ENCODE results near the gene BET1L.

Gene BET1L

DNA sequence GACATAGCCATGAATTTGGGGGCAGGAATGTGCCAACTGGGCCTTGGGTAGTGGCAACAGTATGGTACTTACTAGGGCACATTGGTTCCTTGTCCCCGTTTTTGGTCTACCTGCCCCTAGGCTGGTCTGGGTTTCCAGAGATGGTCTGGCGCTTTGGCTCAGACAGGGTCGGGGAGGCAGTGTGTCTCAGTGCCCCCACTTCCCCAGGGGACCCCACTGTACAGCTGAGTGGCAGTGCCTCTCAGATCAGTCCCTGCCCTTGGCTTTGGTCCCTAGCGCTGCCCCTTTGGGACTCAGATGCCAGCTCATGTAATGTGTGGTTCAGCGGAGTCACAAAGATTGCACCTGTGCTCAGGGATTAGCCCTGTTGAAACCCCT is 3.6 kb upstream of the BET1L start:
- in situ Hi-C loops (cut with MboI; ENCODE audit: low sequenced_read_pairs): no loop called here

- in situ Hi-C loops (cut with MboI; ENCODE audit: low sequenced_read_pairs): no loop called here
Measured at GRCh38 chr11:210122-210802, 3.1 kb upstream of the BET1L start.

DNA sequence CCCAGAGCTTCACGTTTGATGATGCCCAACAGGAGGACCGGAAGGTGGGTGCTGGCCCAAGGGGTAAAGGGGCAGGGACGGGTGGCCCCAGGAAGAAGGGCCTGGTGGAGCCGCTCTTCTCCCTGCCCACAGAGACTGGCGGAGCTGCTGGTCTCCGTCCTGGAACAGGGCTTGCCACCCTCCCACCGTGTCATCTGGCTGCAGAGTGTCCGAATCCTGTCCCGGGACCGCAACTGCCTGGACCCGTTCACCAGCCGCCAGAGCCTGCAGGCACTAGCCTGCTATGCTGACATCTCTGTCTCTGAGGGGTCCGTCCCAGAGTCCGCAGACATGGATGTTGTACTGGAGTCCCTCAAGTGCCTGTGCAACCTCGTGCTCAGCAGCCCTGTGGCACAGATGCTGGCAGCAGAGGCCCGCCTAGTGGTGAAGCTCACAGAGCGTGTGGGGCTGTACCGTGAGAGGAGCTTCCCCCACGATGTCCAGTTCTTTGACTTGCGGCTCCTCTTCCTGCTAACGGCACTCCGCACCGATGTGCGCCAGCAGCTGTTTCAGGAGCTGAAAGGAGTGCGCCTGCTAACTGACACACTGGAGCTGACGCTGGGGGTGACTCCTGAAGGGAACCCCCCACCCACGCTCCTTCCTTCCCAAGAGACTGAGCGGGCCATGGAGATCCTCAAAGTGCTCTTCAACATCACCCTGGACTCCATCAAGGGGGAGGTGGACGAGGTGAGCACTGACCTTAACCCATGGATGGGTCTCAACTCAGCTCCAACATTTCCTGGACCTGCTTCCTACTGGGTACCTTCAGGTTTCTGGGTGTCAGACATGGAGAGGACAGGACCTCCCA is 2.3 kb upstream of the BET1L start:
- in situ Hi-C loops (cut with MboI; ENCODE audit: low sequenced_read_pairs): no loop called here

GRCh38 chr11:208917-209260 is 1.7 kb upstream of the BET1L start:
- in situ Hi-C loops (cut with MboI; ENCODE audit: low sequenced_read_pairs): no loop called here

- in situ Hi-C loops (cut with MboI; ENCODE audit: low sequenced_read_pairs): no loop called here
Measured at GRCh38 chr11:208181-208916, 1.1 kb upstream of the BET1L start.

DNA sequence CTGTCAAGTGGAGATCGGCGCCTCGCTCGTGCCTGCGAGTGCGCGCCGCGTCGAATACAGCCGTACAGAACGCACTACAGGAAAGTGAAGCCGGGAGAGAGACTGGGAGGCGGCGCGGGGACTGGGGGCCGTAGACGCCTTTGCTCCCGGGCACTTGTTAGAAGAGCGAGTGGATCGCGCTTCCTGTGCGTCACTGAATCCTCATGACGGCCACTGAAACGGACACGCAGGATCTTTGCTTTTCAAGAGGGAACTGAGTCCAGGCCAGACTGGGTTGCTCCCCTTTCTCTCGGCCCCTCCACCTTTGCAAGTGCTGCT is 623 bp upstream of the BET1L start:
- in situ Hi-C loops (cut with MboI; ENCODE audit: low sequenced_read_pairs): no loop called here

DNA sequence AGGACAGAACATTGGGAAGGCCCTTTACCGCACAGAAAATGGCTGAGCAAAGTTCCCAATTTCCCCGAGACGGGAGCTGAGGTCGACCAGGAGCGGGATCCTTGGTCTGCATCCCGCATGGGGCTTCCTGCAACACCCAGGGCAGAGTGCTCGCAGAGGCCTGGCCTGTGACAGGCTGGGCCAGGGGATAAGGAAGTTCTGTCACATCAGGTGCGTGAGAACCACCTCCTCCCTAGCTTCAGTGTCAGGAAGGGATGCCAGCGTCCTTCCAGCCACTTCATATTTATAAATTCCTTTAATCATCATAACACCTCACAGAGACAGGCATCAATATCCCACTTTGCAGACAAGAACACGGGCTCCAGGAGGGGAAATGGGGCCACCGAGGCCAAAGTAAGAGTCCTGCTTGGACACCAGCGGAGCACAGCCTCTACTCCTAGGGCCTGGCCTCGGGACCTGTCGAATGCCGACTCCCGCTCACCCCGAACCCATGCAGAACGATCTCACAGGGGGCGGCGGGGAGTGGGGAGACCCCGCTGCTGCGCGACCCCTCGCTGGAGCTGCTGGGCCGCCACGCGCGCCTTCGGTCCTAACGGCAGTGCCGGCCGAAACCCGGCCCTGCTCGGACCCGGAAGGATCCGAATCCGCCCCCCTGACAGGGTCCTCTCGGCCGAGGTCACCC is 532 bp downstream of the BET1L start:
- in situ Hi-C loops (cut with MboI; ENCODE audit: low sequenced_read_pairs): no loop called here

GRCh38 chr11:206002-206384 is 1.2 kb downstream of the BET1L start:
- in situ Hi-C loops (cut with MboI; ENCODE audit: low sequenced_read_pairs): no loop called here

DNA sequence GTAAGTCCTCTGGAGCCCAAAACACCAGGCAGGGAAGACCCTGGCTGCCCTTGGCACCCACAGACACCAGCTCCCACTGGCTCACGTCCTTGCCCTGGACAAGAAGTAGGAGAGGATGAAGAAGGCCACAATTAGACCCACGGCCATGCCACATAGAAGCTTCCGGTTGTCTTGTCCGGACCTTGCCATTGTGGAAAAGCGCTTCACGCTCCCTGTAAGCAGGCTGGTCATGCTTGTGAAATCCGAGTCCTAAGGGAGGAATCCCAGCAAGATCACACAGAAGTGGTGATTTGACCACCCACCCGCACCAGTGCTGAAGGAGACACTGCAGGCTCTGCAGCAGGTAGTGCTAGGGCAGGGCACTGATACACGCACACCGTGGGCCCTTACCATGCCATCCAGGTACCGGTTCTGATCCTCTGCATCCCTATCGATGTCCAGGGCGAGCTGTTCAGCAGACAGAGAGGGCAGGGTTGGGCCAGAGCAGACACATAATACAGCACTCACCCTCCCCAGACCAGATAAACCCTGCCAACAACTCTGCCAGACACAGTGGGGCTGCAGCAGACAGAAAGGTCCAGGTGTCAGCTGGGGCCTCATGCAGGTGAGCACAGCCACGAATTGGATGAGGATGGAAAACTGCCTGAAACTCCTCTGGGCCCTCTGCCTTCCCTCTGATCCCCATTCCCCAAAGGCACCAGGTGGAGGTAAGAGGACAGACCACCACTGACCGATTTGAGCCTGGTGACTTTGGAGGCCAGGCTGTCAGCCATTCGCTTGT is 1.8 kb downstream of the BET1L start:
- in situ Hi-C loops (cut with MboI; ENCODE audit: low sequenced_read_pairs): no loop called here

GRCh38 chr11:204587-205109 is 2.6 kb downstream of the BET1L start:
- in situ Hi-C loops (cut with MboI; ENCODE audit: low sequenced_read_pairs): no loop called here

DNA sequence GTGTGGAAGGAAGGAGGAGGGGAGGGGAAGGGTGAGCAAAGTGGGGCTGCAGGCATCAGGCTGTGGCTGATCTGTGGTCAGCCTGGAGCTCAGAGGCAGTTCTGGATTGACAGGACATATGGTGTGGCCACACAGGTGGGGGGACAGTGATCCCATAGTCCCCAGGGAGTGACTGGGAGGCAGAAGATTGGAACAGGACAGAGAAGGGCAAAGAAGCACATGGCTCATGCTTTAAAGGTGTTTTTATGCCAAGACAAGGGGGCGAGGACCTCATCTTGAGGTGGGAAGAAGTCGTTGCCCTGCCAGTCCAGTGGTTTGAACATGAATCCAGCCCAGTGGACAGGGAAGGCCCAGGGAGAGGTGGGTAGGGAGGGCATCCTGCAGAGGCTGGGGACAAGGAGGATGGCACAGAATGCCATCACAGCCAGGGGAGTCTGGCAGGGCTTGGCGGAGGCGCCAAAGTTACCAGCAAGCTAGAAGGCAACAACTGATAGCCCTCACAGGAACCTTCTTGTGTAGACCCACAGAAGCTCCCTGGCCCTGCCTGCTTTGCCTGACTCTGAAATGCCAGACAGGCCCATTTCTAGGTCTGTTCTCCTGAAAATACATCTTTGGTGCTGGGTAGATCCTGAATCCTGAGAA is 3.1 kb downstream of the BET1L start:
- in situ Hi-C loops (cut with MboI; ENCODE audit: low sequenced_read_pairs): no loop called here

DNA sequence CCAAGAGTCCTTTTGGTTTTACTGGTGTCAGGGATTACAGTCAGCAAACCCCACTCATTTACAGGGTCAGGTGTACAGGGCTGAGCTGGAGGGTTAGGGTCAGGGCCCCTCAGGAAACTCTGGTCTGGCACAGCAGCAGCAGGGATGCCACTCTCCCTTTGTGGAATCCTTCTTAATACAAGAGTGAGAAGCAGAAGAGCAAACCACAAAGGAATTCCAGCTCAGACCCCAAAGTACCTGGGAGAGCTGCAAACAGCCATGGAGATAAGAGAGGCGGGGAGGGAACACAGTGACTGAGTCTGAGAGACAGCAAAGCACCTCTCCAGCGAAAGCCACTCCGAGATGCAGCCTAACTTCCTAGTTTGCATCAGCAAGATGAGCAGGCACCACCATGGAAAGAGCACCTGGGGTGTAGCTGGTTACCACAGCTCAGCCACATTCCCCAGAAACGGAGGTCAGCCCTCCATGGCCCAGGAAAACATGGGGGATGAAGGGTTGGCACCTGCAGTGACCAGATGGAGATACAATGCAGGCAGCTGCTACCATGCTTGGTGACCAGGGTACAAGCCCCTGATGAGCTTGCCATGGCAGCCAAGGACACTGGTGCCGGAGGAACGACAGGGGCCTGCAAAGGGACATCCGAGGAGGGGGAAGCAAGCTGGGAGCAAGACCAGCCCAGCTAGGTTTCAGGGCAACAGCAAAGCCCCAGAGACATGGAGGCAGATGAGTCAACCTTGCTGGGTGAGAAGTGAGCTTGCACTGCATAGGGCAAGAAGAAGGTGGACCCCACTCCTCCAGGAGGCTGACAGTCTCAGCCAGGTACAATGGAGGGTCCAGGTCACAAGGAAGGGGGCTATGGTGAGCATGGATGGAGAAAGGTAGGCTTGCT is 3.9 kb downstream of the BET1L start:
- in situ Hi-C loops (cut with MboI; ENCODE audit: low sequenced_read_pairs): no loop called here

- in situ Hi-C loops (cut with MboI; ENCODE audit: low sequenced_read_pairs): no loop called here
Measured at GRCh38 chr11:202490-202889, 4.7 kb downstream of the BET1L start.

- in situ Hi-C loops (cut with MboI; ENCODE audit: low sequenced_read_pairs): no loop called here
Measured at GRCh38 chr11:201966-202365, 5.2 kb downstream of the BET1L start.

DNA sequence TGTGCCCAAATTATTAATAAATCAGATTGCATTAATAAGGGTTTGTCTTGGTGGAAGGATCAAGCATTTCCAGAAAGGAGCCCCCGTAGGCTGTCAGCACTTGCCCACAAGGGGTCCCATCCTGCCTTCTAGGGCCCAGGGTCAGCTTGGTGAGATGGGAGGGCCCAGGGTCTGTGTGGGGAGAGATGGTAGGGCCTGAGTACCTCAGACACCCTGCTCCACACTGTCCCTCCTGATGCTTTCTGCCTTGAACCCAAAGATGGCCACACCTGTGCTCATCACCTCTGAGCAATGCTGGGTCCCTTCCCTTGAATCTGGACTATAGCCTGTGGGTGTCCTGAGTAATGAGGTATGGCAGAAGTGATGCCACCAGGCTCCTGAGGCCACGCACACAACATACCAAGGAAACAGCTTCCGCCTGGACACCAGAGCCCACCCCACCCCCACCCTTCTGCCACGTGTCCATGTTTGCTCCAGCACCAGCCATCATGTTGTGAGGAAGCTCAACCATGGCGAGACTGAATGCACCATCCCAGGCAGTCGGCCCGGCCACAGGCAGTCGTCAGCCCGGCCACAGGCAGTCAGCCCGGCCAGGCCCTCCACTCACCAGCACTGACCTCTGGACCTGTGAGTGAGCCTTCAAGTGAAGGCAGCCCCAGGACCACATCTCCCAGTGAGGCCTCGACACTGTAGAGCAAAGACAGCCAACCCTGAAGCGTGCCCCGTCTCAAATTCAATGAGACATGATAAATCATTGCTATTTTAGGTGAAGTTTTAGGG is 6.8 kb downstream of the BET1L start:
- in situ Hi-C loops (cut with MboI; ENCODE audit: low sequenced_read_pairs): no loop called here

DNA sequence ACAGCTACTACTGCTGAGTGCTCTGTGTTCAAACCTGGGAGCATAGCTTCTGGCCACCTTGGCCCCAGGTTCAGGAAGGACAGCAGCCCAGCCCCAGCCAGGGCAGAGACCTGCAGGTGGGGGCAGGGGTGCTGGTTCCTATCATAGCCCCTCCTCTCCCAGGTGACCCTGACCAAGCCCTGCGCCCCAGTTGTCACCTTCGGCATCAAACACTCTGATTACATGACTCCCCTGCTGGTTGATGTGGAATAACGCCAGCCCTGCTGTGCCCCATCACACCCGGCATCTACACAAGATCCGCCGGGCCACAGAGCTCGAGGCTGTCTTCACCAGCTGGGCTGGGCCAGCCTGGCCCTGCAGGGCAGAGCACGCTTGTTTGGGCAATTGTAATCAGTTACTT is 7.4 kb downstream of the BET1L start:
- in situ Hi-C loops (cut with MboI; ENCODE audit: low sequenced_read_pairs): no loop called here

- in situ Hi-C loops (cut with MboI; ENCODE audit: low sequenced_read_pairs): no loop called here
Measured at GRCh38 chr11:199004-199581, 8.1 kb downstream of the BET1L start.

DNA sequence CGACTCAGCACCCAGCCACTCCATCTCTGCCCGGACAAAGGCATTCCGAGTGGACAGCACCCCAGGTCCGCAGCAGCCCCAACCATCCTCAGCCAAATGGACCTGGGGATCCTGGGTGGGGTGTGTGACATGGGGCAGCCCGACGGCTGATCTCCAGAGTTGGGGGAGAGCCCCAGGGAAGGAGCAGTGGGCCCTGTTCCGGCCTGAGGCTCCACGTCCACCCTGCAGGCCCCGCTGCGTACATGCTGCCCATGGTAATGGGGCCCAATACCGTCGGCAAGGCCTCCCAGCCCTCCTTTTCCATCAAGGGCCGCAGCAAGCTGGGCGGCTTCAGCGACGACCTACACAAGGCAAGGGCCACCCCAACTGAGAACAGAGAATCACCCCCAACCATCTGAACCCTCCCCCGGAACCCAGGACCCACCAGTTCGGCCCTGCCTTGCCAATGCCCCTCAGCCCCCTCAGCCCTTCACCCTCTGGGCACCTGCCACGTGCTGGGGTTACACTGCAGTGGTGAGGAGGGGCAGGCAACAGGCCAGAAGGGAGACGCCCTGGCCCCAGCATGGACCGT is 8.9 kb downstream of the BET1L start:
- in situ Hi-C loops (cut with MboI; ENCODE audit: low sequenced_read_pairs): no loop called here
